HepG2 (cell line): ENCODE results near the gene MPI. TPM values are rescaled to one million over a fixed set of nuclear protein-coding genes. Genes with fewer than 3 reads are reported as not detected.

Experiments used
- AFF4 ChIP-seq: sonication (generic); formaldehyde crosslinking; IDR thresholded peaks from 2 replicates; pipeline ENCODE4 v1.4.0; 2020; ENCODE audit warnings: missing genetic modification reagents
- CSRNP2 ChIP-seq: sonication (generic); formaldehyde crosslinking; conservative IDR thresholded peaks from 2 replicates; pipeline ENCODE4 v1.8.0; 2022; ENCODE audit warnings: low read depth, missing genetic modification reagents
- MTERF4 ChIP-seq: sonication (generic); formaldehyde crosslinking; IDR thresholded peaks from 2 replicates; pipeline ENCODE4 v1.8.0; 2023; ENCODE audit warnings: mild to moderate bottlenecking, missing genetic modification reagents
- POLR2G ChIP-seq: fragments of 200-400 bp; formaldehyde crosslinking; IDR thresholded peaks from 2 replicates; pipeline ENCODE4 v1.6.1; 2018; ENCODE audit warnings: mild to moderate bottlenecking, low read depth, low read length, moderate library complexity
- SATB2 ChIP-seq: sonication (generic); formaldehyde crosslinking; IDR thresholded peaks from 2 replicates; pipeline ENCODE4 v1.5.0; 2020; ENCODE audit warnings: missing genetic modification reagents
- STAT5B ChIP-seq: sonication (generic); formaldehyde crosslinking; IDR thresholded peaks from 2 replicates; pipeline ENCODE4 v1.4.0; 2020; ENCODE audit warnings: missing genetic modification reagents
- ZNF382 ChIP-seq: sonication (generic); formaldehyde crosslinking; IDR thresholded peaks from 2 replicates; pipeline ENCODE4 v1.5.0; 2020; ENCODE audit warnings: missing genetic modification reagents, mild to moderate bottlenecking, borderline replicate concordance
- ZNF569 ChIP-seq: sonication (generic); formaldehyde crosslinking; IDR thresholded peaks from 2 replicates; pipeline ENCODE4 v1.5.0; 2020; ENCODE audit warnings: mild to moderate bottlenecking, missing genetic modification reagents, moderate library complexity, borderline replicate concordance
- ZNF597 ChIP-seq: sonication (generic); formaldehyde crosslinking; IDR thresholded peaks from 2 replicates; pipeline ENCODE4 v1.5.0; 2020; ENCODE audit warnings: missing genetic modification reagents
- ZNF598 ChIP-seq: sonication (generic); formaldehyde crosslinking; IDR thresholded peaks from 2 replicates; pipeline ENCODE4 v1.5.1; 2020; ENCODE audit warnings: mild to moderate bottlenecking, missing genetic modification reagents, borderline replicate concordance
- polyA plus RNA-seq, 8 experiments: library from polyadenylated mRNA; depleted of rRNA in 3 of 8; stranded (reverse) in 7 of 8; unstranded in 1 of 8; fragments of >200 nt; fragmentation: Illumina TruSeq in 4 of 8; extraction: Trizol in 4 of 8; gene quantifications; 2 replicates each; pipeline versions ENCODE4 v1.2.1 to v1.2.3, GENCODE V29; 2011 to 2016; ENCODE audit warnings: low read depth in 4 of 8, missing spikeins in 1 of 8, mixed read lengths in 1 of 8; ENCODE audit not compliant: insufficient read depth in 1 of 8
- total RNA-seq, 5 experiments: library from RNA; depleted of rRNA; stranded (reverse); fragments of >200 nt; fragmentation: Illumina TruSeq; extraction: Trizol; gene quantifications; 2 replicates each; pipeline ENCODE4 v1.2.3, GENCODE V29; 2016; ENCODE audit warnings: low read depth in 1 of 5

Gene MPI
- total and polyA plus RNA-seq, 2 of the 13 experiments (the other 11 are each of a cell fraction or from before 2014, with no cell fraction given), result 36.9 to 63.5 TPM

GRCh38 chr15:74847432-74847831 lies 42.4 kb upstream of the MPI start (continued):
- TF ChIP-seq AFF4 (CRISPR knock-in tag) (no peak), MTERF4 (CRISPR knock-in tag) (no peak), ZNF569 (no peak), ZNF598 (no peak), SATB2 (CRISPR knock-in tag) (no peak), CSRNP2 (CRISPR knock-in tag) (no peak), ZNF382 (CRISPR knock-in tag) (no peak), ZNF597 (no peak), POLR2G (no peak), STAT5B (CRISPR knock-in tag) (no peak)
- TF ChIP-seq, all 625 proteins: peak for 0
